Cardiac fibroblast (primary cell): Measurements from ENCODE around the gene RBP3.
A peak's percentile ranks its signal among the peaks of the same experiment; 100 is the strongest.

Experiments used
- DNase-seq, 2 donors: peaks; one replicate each; pipeline versions ENCODE4 v3.0.0 to v3.0.0-alpha.2; 2010; ENCODE audit warnings: low read depth in 2 of 2
- H3K4me3 ChIP-seq, 2 donors: replicated peaks in 1 of 2; 1 replicate in 1 of 2; 2 replicates in 1 of 2; pipeline ENCODE4 v1.5.1; 2011; ENCODE audit warnings: low read depth in 2 of 2, low read length in 2 of 2, mild to moderate bottlenecking in 2 of 2, moderate library complexity in 1 of 2
- TF ChIP-seq, protein P1 (sequence below): IDR thresholded peaks from one replicate; pipeline ENCODE4 v1.5.1; 2011; ENCODE audit warnings: low read depth, mild to moderate bottlenecking, low read length, inconsistent platforms

The RBP3 gene

DNA sequence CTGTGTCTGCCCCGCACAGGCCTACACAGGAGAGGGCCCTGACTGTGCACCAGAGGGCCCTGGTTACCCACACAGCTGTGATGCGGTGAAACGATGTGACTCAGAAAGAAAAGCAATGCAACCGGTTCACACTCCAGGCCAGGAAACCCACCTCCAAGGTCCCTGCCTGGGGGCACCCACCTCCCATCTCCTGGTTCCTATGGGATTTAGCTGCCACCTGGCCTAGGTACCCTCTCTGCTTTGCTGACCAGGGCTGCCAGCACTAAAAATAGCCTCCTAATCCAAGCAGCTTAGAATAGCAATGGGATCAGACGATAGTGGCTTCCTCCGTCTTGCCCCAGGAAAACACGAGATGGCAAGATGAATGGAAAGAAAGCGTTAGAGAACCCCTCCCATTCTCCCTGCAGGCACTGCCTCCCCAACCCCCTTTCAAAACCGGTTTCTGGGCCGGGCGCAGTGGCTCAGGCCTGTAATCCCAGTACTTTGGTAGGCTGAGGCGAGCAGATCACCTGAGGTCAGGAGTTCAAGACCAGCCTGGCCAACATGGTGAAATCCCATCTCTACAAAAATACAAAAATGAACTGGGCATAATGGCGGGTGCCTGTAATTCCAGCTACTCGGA is 12.4 kb downstream of the RBP3 start:
- TF ChIP-seq, protein P1, sequence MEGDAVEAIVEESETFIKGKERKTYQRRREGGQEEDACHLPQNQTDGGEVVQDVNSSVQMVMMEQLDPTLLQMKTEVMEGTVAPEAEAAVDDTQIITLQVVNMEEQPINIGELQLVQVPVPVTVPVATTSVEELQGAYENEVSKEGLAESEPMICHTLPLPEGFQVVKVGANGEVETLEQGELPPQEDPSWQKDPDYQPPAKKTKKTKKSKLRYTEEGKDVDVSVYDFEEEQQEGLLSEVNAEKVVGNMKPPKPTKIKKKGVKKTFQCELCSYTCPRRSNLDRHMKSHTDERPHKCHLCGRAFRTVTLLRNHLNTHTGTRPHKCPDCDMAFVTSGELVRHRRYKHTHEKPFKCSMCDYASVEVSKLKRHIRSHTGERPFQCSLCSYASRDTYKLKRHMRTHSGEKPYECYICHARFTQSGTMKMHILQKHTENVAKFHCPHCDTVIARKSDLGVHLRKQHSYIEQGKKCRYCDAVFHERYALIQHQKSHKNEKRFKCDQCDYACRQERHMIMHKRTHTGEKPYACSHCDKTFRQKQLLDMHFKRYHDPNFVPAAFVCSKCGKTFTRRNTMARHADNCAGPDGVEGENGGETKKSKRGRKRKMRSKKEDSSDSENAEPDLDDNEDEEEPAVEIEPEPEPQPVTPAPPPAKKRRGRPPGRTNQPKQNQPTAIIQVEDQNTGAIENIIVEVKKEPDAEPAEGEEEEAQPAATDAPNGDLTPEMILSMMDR = no peak
- no peak overlapping the region for H3K4me3 ChIP-seq
- no peak for DNase-seq

DNA sequence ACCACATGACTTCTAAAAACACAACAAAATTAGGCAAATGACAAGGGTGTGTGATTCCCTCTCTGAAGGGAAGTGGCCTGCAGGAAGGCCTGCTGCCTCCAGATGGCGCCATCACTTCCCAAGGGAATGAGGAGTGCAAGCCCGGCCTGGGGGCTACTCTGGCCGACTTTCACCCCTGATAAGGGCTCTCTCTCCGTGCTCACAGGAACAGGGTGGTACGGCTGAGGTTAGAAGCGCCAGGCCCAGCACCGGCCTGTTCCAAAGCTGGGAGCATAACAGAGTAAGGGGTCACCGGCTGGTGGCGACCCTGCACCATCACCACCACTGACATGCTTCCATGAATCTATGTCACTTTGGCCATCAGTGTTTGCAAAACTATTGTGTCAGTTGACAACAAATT is 13.1 kb downstream of the RBP3 start:
- TF ChIP-seq, protein P1 = peak; percentile 91
- peak; percentile 37 to 41 for DNase-seq

DNA sequence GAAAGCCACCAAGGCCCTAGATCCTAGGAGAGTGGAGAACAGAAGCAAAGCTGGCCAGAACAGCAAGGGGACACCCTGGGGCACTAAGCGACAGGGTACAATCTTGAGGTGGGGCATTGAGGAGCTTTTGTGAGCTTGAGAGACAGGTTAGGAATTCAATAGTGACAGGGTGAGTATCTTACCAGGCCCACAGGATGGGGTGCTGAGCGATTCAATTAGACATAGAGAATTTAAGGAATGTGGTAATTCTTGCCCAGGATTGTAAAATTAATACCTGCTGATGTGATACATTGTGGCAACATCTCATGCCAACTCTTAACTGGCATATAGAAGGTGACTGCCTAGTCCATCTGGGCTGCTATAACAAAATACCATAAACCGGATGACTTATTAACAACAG is 14.0 kb downstream of the RBP3 start:
- DNase-seq = no peak
- no peak overlapping the region for H3K4me3 ChIP-seq
- TF ChIP-seq, protein P1 = no peak

More for the DNA sequence above, 13.1 kb downstream of the RBP3 start:
- no peak overlapping the region for H3K4me3 ChIP-seq

DNA sequence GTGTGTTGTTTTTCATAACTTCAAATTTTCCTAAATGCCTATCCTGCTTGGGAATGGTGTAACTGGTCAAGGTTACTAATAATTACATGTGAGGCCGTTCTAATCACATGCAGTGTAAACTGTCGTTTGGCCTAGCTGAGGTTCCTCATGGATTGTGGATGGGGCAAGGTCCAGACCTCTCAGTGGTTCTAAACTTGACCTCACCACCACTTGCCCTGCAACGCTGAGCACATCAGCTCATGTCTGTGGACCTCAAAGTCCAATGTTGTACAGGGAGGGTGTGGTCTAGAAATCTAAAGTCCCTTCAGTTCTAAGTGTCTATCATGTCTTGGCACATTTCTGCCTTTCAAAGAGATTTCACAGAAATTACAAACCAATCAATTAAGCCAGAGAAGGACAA is 15.6 kb downstream of the RBP3 start:
- H3K4me3 ChIP-seq = no peak overlapping the region
- TF ChIP-seq, protein P1 = no peak
- no peak for DNase-seq

DNA sequence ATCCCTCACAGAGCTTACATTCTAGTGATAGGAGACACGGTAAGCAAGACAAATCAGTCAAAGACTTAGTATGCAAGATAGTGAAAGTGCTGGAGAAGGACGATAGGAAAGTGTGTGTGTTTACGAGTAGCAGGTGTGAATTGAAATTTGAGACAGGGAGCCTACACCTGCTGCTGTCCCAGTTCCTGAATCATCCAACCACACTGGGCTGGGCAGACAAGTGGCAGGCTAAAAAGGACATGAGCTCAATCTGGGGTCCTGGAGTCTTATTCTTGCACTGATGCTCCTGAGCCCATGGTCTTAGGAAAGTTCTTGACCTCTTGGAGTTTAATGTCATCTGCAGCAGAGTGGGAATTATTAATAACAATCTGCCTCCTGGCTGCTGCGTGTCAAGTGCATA is 16.2 kb downstream of the RBP3 start:
- H3K4me3 ChIP-seq = no peak overlapping the region
- TF ChIP-seq, protein P1 = no peak
- no peak for DNase-seq

DNA sequence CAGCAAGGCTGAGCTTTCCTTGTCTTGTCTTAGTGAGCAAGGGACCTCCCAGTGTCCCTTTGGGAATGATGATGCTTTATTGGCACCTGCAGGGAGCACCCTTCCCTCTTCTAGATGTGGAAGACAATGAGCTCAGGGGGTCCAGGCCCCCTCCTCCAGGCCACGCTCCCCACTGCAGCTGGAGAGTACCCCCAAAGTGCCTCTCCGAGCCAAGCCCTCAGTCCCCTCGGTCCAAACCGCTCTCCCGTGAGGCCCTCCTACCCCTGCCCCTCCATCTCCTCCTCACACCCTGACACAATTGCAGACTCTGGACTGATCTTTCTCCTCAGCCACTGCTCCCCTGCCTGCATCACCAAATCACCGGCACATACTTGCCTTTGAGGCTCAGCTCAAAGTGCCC is 16.7 kb downstream of the RBP3 start:
- TF ChIP-seq, protein P1 = no peak
- H3K4me3 ChIP-seq = no peak overlapping the region
- DNase-seq = no peak

DNA sequence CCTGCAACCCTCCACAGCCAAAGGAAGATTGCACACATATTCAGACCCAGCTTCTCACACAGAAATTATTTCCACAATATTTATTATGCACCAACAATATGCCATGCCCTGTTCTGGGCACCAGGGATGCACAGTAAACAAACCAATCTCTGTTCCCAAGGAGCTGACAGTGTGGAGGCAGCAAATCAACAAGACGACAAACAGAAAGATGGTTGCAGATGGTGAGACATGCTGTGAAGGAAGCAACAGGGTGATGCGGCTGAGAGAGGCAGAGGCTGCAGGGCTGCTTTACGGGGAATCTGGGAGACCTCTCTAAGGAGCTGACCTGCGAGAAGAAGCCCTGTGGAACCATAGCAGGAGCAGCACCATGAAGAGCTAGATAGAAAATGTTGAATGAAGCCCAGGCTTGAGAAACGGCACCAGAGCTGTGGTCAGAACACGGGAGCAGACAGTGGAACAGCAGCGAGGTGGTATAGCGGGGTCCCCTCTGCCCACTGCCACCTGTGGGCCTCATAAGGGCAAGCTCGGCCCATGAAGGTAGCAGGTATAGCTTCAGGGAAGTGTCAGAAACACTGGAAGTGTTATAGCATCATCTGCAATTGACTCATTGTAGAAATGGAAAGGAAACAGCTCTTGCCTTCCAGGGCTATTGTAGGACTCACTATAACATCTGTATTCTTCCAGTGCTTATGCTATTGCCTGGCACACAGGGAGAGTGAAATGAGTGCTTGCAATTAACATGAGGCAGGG is 17.4 kb downstream of the RBP3 start:
- no peak overlapping the region for H3K4me3 ChIP-seq
- TF ChIP-seq, protein P1 = no peak
- DNase-seq = no peak
